ENCODE data around the gene CERK.

CERK gene

DNA sequence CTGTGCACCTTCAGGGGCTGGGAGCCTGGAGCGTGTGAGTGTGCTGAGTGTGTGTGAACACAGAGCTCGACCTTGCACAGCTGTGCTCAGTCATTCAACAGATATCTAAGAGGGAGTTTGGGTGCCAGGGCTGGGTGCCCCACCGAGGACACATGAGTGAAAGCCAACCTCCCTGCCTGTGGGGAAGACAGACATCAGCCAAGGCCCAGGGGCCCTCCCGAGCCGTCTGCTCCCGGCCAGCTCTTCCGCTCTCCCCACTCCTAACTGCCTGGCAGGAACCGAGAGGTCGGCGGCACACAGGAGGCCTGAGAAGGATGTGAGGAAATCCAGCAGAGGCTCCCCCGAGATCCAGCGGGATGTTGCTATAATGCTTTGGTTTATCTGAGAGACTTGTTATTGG is 32.0 kb downstream of the CERK start:
- Histone ChIP-seq H3K9me3 (ENCODE audit: control extremely low read depth in 1 of 5, control insufficient read depth in 4 of 5, insufficient read depth in 2 of 5, low read depth in 1 of 5, low read length in 4 of 5) (no peaks in the 10 kb centered on the region), H3K4me1 (ENCODE audit: control extremely low read depth in 1 of 4, control insufficient read depth in 4 of 4, insufficient read depth in 4 of 4, low read length in 3 of 4) (no peaks in the 10 kb centered on the region), H3K4me3 (ENCODE audit: control insufficient read depth in 1 of 7, extremely low read depth in 1 of 7, insufficient read depth in 4 of 7, low read depth in 2 of 7, low read length in 6 of 7) (no peak overlapping the region), H3K27me3 (replicated peaks in 2 of 5; ENCODE audit: control insufficient read depth in 4 of 5, insufficient read depth in 5 of 5, low read length in 4 of 5) (no peaks in the 10 kb centered on the region), H3K36me3 (ENCODE audit: control insufficient read depth in 4 of 4, insufficient read depth in 4 of 4, low read length in 3 of 4) (peaks cover 27 to 94% (median 67%) of the 10 kb centered on the region in 4 experiments), H3K27ac (ENCODE audit: insufficient read depth in 1 of 2, low read depth in 1 of 2, low read length in 2 of 2, poor library complexity in 1 of 2, severe bottlenecking in 2 of 2) (no peak overlapping the region)
- CTCF ChIA-PET = interaction anchor here (0.7 kb wide), 1 partner anchor 97 kb away, joined by 3 read pairs; no protein-coding TSS in a partner anchor
- no peak for DNase-seq
- WGBS (ENCODE audit: insufficient coverage) = 96% methylated on average over 11 of the region's 12 CpGs
- POLR2A ChIA-PET = no interaction called here

DNA sequence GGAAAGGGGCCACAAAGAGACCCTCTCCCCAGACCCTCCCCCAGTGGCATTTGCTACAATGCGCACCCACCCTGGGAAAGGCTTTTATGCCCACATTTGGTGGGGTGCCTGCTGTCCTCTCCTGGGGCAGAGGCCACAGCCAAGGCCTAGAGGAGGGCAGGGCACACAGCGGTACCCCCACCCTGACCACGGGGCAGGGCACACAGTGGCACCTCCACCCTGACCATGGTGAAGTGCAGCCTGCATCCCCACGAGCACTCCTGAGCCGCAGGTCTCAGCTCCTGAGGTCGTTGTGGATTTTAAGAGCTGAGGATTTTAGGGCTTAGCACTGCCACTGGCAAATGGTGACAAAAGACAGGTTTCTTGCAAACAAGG is 34.1 kb downstream of the CERK start:
- peaks cover 21 to 92% (median 66%) of the 10 kb centered on the region in 4 experiments for H3K36me3 ChIP-seq (ENCODE audit: control insufficient read depth in 4 of 4, insufficient read depth in 4 of 4, low read length in 3 of 4)
- POLR2A ChIA-PET = no interaction called here
- no peaks in the 10 kb centered on the region for H3K4me1 ChIP-seq (ENCODE audit: control extremely low read depth in 1 of 4, control insufficient read depth in 4 of 4, insufficient read depth in 4 of 4, low read length in 3 of 4)
- H3K9me3 ChIP-seq (ENCODE audit: control extremely low read depth in 1 of 5, control insufficient read depth in 4 of 5, insufficient read depth in 2 of 5, low read depth in 1 of 5, low read length in 4 of 5) = no peaks in the 10 kb centered on the region
- H3K27me3 ChIP-seq (replicated peaks in 2 of 5; ENCODE audit: control insufficient read depth in 4 of 5, insufficient read depth in 5 of 5, low read length in 4 of 5) = no peaks in the 10 kb centered on the region
- 94% methylated on average over 6 of the region's 6 CpGs for WGBS (ENCODE audit: insufficient coverage)
- CTCF ChIA-PET = no interaction called here
- H3K27ac ChIP-seq (ENCODE audit: insufficient read depth in 1 of 2, low read depth in 1 of 2, low read length in 2 of 2, poor library complexity in 1 of 2, severe bottlenecking in 2 of 2) = no peak overlapping the region
- DNase-seq = no peak
- peak overlapping the region in 1 of 7 experiments; percentile 5 for H3K4me3 ChIP-seq (ENCODE audit: control insufficient read depth in 1 of 7, extremely low read depth in 1 of 7, insufficient read depth in 4 of 7, low read depth in 2 of 7, low read length in 6 of 7)

DNA sequence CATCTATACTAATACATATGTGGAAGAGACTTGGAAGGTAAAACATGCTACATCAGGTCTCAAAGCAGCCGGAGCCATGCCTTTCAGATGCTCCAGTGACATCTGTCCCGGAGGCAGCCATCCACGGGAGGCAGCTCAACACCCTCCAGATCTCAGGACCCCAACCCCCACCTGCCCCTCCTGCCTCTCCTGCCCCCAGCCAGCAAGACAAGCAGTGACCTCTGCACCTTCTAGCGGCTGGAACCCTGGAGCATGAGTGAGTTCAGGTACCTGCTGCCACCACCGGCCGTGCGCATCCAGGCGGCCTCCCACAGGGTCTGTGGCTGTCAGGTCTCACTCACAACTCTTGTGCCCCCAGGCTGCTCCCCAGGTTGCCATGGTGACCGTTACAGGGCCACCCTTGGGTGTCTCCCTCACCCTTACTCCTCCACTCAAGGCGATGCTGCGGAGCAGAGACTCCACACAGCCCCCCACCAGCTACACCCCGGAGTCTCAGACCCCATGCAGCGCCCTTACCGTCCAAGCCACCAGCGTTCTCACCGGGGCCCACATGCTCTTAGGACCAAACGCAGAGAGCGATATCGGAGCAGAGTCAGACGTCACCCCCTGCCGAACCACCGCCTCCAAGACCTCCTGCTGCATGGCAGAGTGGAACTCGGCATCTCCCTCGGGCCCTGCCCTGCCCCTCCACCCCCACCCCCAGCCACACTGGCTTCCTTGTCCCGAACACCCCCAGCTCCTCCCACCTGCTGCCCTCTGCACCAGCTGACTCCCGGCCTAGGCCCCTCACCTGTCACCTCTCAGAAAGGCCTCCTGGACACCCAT is 34.7 kb downstream of the CERK start:
- Histone ChIP-seq H3K9me3 (ENCODE audit: control extremely low read depth in 1 of 5, control insufficient read depth in 4 of 5, insufficient read depth in 2 of 5, low read depth in 1 of 5, low read length in 4 of 5) (no peaks in the 10 kb centered on the region), H3K4me3 (ENCODE audit: control insufficient read depth in 1 of 7, extremely low read depth in 1 of 7, insufficient read depth in 4 of 7, low read depth in 2 of 7, low read length in 6 of 7) (no peak overlapping the region), H3K4me1 (ENCODE audit: control extremely low read depth in 1 of 4, control insufficient read depth in 4 of 4, insufficient read depth in 4 of 4, low read length in 3 of 4) (no peaks in the 10 kb centered on the region), H3K36me3 (ENCODE audit: control insufficient read depth in 4 of 4, insufficient read depth in 4 of 4, low read length in 3 of 4) (peaks cover 18 to 90% (median 63%) of the 10 kb centered on the region in 4 experiments), H3K27me3 (replicated peaks in 2 of 5; ENCODE audit: control insufficient read depth in 4 of 5, insufficient read depth in 5 of 5, low read length in 4 of 5) (no peaks in the 10 kb centered on the region), H3K27ac (ENCODE audit: insufficient read depth in 1 of 2, low read depth in 1 of 2, low read length in 2 of 2, poor library complexity in 1 of 2, severe bottlenecking in 2 of 2) (no peak overlapping the region)
- CTCF ChIA-PET = no interaction called here
- 97% methylated on average over 24 of the region's 26 CpGs for WGBS (ENCODE audit: insufficient coverage)
- no peak for DNase-seq
- POLR2A ChIA-PET = no interaction called here

DNA sequence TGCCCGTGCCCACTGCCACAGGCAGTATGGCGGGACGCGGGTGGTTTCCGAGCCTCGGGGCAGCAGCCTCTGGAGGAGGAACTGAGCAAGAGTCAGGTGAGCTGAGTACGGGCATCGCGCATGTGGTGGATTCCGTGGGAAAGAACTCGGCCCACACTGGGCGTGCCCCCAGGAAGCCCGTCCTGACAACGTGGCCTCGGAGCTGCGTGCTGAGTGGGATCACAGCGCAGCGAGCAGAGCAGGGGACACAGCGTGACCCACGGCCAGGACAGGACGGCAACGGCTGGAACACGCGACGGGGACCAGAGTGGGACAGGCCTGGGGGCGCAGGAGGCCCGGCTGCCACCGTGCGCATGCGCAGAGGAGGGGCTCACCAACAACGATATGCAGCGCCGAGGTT is 36.8 kb downstream of the CERK start:
- H3K27me3 ChIP-seq (replicated peaks in 2 of 5; ENCODE audit: control insufficient read depth in 4 of 5, insufficient read depth in 5 of 5, low read length in 4 of 5) = no peaks in the 10 kb centered on the region
- WGBS (ENCODE audit: insufficient coverage) = 98% methylated on average over 33 of the region's 33 CpGs
- H3K4me3 ChIP-seq (ENCODE audit: control insufficient read depth in 1 of 7, extremely low read depth in 1 of 7, insufficient read depth in 4 of 7, low read depth in 2 of 7, low read length in 6 of 7) = no peak overlapping the region
- no peaks in the 10 kb centered on the region for H3K9me3 ChIP-seq (ENCODE audit: control extremely low read depth in 1 of 5, control insufficient read depth in 4 of 5, insufficient read depth in 2 of 5, low read depth in 1 of 5, low read length in 4 of 5)
- CTCF ChIA-PET = no interaction called here
- POLR2A ChIA-PET = no interaction called here
- H3K27ac ChIP-seq (ENCODE audit: insufficient read depth in 1 of 2, low read depth in 1 of 2, low read length in 2 of 2, poor library complexity in 1 of 2, severe bottlenecking in 2 of 2) = no peak overlapping the region
- DNase-seq = no peak
- H3K4me1 ChIP-seq (ENCODE audit: control extremely low read depth in 1 of 4, control insufficient read depth in 4 of 4, insufficient read depth in 4 of 4, low read length in 3 of 4) = no peaks in the 10 kb centered on the region
- H3K36me3 ChIP-seq (ENCODE audit: control insufficient read depth in 4 of 4, insufficient read depth in 4 of 4, low read length in 3 of 4) = peaks cover 20 to 89% (median 64%) of the 10 kb centered on the region in 4 experiments

DNA sequence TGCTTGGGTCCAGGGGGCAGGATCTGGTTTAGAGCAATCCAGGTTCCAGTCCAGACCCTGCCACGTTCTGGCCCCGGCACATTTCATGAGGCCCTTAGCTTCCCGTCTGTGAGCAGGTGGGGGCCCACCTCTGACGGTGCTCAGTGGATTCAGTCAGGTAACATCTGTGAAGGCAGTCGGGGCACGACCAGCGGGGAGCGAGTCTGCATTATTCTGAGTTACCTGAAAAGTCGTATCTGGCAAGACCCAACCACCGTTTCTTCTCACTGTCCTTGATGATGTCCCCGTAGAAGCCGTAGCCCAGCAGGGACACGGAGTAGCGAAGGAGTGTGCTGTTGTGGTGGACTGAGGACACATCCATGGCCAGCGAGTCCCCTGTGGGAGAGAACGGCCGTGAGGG is 39.0 kb downstream of the CERK start:
- no peaks in the 10 kb centered on the region for H3K4me1 ChIP-seq (ENCODE audit: control extremely low read depth in 1 of 4, control insufficient read depth in 4 of 4, insufficient read depth in 4 of 4, low read length in 3 of 4)
- WGBS (ENCODE audit: insufficient coverage) = 97% methylated on average over 14 of the region's 17 CpGs
- H3K27me3 ChIP-seq (replicated peaks in 2 of 5; ENCODE audit: control insufficient read depth in 4 of 5, insufficient read depth in 5 of 5, low read length in 4 of 5) = no peaks in the 10 kb centered on the region
- H3K4me3 ChIP-seq (ENCODE audit: control insufficient read depth in 1 of 7, extremely low read depth in 1 of 7, insufficient read depth in 4 of 7, low read depth in 2 of 7, low read length in 6 of 7) = no peak overlapping the region
- H3K9me3 ChIP-seq (ENCODE audit: control extremely low read depth in 1 of 5, control insufficient read depth in 4 of 5, insufficient read depth in 2 of 5, low read depth in 1 of 5, low read length in 4 of 5) = no peaks in the 10 kb centered on the region
- peaks cover 23 to 93% (median 69%) of the 10 kb centered on the region in 4 experiments for H3K36me3 ChIP-seq (ENCODE audit: control insufficient read depth in 4 of 4, insufficient read depth in 4 of 4, low read length in 3 of 4)
- ChIA-PET POLR2A (interaction anchor here (0.6 kb wide), 1 partner anchor 11 kb away, joined by 11 read pairs; no protein-coding TSS in a partner anchor), CTCF (no interaction called here)
- no peak overlapping the region for H3K27ac ChIP-seq (ENCODE audit: insufficient read depth in 1 of 2, low read depth in 1 of 2, low read length in 2 of 2, poor library complexity in 1 of 2, severe bottlenecking in 2 of 2)
- no peak for DNase-seq

DNA sequence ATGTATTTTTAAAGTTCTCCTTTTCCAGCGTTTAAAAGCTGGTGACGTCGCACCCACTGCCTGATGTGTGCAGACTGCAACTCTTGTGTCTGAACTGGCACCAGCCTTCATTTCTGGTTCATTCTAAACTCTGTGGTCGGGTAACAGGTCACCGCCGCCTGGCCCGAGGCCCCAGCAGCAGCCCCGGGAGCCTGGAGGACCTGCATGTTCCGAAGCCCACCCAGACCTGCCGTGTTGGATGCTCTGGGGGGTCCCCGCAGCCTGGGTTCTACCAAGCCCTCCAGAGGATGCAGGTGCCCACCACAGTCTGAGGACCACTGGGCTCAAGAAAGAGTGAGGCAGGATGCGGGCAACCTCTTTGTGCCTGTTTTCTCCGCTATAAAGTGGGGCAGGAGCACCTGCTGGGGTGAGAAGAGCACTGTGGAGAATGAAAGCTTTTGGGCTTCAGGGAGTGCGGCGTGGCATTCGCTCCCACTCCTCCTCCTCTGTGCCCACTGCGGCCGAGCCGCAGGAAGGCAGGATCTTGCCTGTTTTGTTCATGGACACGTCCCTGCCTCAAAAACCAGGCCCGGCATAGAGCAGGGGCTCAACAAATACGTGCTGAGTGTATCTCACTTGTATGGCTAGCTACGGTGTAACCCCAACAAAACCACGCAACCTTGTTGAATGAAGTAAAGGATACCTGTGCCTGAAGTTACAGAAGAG is 40.1 kb downstream of the CERK start:
- H3K9me3 ChIP-seq (ENCODE audit: control extremely low read depth in 1 of 5, control insufficient read depth in 4 of 5, insufficient read depth in 2 of 5, low read depth in 1 of 5, low read length in 4 of 5) = no peaks in the 10 kb centered on the region
- no peak overlapping the region for H3K4me3 ChIP-seq (ENCODE audit: control insufficient read depth in 1 of 7, extremely low read depth in 1 of 7, insufficient read depth in 4 of 7, low read depth in 2 of 7, low read length in 6 of 7)
- H3K27me3 ChIP-seq (replicated peaks in 2 of 5; ENCODE audit: control insufficient read depth in 4 of 5, insufficient read depth in 5 of 5, low read length in 4 of 5) = no peaks in the 10 kb centered on the region
- DNase-seq = no peak
- H3K27ac ChIP-seq (ENCODE audit: insufficient read depth in 1 of 2, low read depth in 1 of 2, low read length in 2 of 2, poor library complexity in 1 of 2, severe bottlenecking in 2 of 2) = no peak overlapping the region
- ChIA-PET POLR2A (no interaction called here), CTCF (no interaction called here)
- peaks cover 20 to 93% (median 74%) of the 10 kb centered on the region in 4 experiments for H3K36me3 ChIP-seq (ENCODE audit: control insufficient read depth in 4 of 4, insufficient read depth in 4 of 4, low read length in 3 of 4)
- H3K4me1 ChIP-seq (ENCODE audit: control extremely low read depth in 1 of 4, control insufficient read depth in 4 of 4, insufficient read depth in 4 of 4, low read length in 3 of 4) = no peaks in the 10 kb centered on the region
- 96% methylated on average over 22 of the region's 24 CpGs for WGBS (ENCODE audit: insufficient coverage)

DNA sequence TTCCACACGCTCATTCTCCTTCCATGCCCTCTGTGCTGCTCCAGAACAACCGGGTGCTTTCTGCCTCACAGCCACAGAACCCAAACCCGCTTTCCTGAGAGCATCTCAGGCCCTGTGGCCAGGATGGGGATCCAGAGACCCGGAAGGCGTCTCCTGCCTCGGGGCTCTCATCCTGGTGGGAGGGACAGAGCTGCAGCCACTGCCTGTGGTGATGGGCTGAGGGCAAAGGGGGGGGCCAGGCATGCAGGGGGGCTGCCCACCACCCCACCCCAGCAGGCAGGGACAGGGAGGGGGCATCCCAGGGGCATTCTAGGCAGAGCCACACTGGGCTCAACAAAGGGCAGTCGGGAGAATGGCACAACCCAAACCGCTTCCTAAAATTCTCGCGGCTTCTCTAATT is 41.4 kb downstream of the CERK start:
- DNase-seq = no peak
- Histone ChIP-seq H3K9me3 (ENCODE audit: control extremely low read depth in 1 of 5, control insufficient read depth in 4 of 5, insufficient read depth in 2 of 5, low read depth in 1 of 5, low read length in 4 of 5) (no peaks in the 10 kb centered on the region), H3K36me3 (ENCODE audit: control insufficient read depth in 4 of 4, insufficient read depth in 4 of 4, low read length in 3 of 4) (peaks cover 16 to 86% (median 70%) of the 10 kb centered on the region in 4 experiments), H3K27ac (ENCODE audit: insufficient read depth in 1 of 2, low read depth in 1 of 2, low read length in 2 of 2, poor library complexity in 1 of 2, severe bottlenecking in 2 of 2) (no peak overlapping the region), H3K4me3 (ENCODE audit: control insufficient read depth in 1 of 7, extremely low read depth in 1 of 7, insufficient read depth in 4 of 7, low read depth in 2 of 7, low read length in 6 of 7) (no peak overlapping the region), H3K27me3 (replicated peaks in 2 of 5; ENCODE audit: control insufficient read depth in 4 of 5, insufficient read depth in 5 of 5, low read length in 4 of 5) (no peaks in the 10 kb centered on the region), H3K4me1 (ENCODE audit: control extremely low read depth in 1 of 4, control insufficient read depth in 4 of 4, insufficient read depth in 4 of 4, low read length in 3 of 4) (no peaks in the 10 kb centered on the region)
- WGBS (ENCODE audit: insufficient coverage) = 96% methylated on average over 9 of the region's 10 CpGs
- ChIA-PET CTCF (no interaction called here), POLR2A (no interaction called here)
